RKO (cell line): ENCODE results near the gene SLC16A8.
"Not testable (repeated sequence)": the region's sequence is repeated elsewhere in the genome, so short reads cannot be mapped to it uniquely, and the experiment has no call there.

Source experiments
- DNase-seq: peaks from one replicate; pipeline ENCODE4 v3.0.0-alpha.2; 2016; ENCODE audit warnings: low spot score

SLC16A8 gene

GRCh38 chr22:38043151-38044039 lies 40.6 kb downstream of the SLC16A8 start:
- no peak for DNase-seq

- DNase-seq, result no peak
These were observed 41.5 kb downstream of the SLC16A8 start for GRCh38 chr22:38042488-38042790.

- DNase-seq, result no peak
These were observed 42.1 kb downstream of the SLC16A8 start for GRCh38 chr22:38041760-38042487.

- no peak for DNase-seq
These were observed 42.8 kb downstream of the SLC16A8 start for GRCh38 chr22:38040953-38041759.

- DNase-seq, result no peak
These were observed 44.8 kb downstream of the SLC16A8 start for GRCh38 chr22:38038890-38039812.

GRCh38 chr22:38038426-38038825 lies 45.6 kb downstream of the SLC16A8 start:
- DNase-seq, result no peak

GRCh38 chr22:38037367-38038150 lies 46.4 kb downstream of the SLC16A8 start:
- not testable (repeated sequence) for DNase-seq

GRCh38 chr22:38036392-38037062 lies 47.5 kb downstream of the SLC16A8 start:
- no peak for DNase-seq

- no peak for DNase-seq
These were observed 48.5 kb downstream of the SLC16A8 start for GRCh38 chr22:38035530-38035885.

GRCh38 chr22:38034884-38035529 lies 49.0 kb downstream of the SLC16A8 start:
- no peak for DNase-seq

- peak; percentile 48 for DNase-seq
These were observed 49.6 kb downstream of the SLC16A8 start for GRCh38 chr22:38034278-38034882.

- DNase-seq, result no peak
These were observed 50.3 kb downstream of the SLC16A8 start for GRCh38 chr22:38033522-38034277.

- DNase-seq, result no peak
These were observed 51.1 kb downstream of the SLC16A8 start for GRCh38 chr22:38032681-38033521.

- no peak for DNase-seq
These were observed 52.5 kb downstream of the SLC16A8 start for GRCh38 chr22:38031491-38031890.

GRCh38 chr22:38030311-38031133 lies 53.5 kb downstream of the SLC16A8 start:
- DNase-seq, result no peak

- no peak for DNase-seq
These were observed 54.1 kb downstream of the SLC16A8 start for GRCh38 chr22:38029901-38030300.

GRCh38 chr22:38029370-38029769 lies 54.6 kb downstream of the SLC16A8 start:
- no peak for DNase-seq
